Activated CD8-positive, alpha-beta T cell treated with anti-CD3 and anti-CD28 coated beads for 36 hours (primary cell): ENCODE data around the gene SELENOM. TPM values are rescaled to one million over a fixed set of nuclear protein-coding genes. Genes with fewer than 3 reads are reported as not detected.
A peak's percentile ranks its signal among the peaks of the same experiment; 100 is the strongest.

Source experiments
- ATAC-seq: fragments of 200-7000 bp; cut with Tn5 transposase; one replicate; pipeline ENCODE4 v1.10.0; 2021; ENCODE audit warnings: mild to moderate bottlenecking, moderate library complexity
- CTCF ChIA-PET: fragments of 350-600 bp; sonication (Branson Sonifier 250); formaldehyde crosslinking; loops from one replicate; lab custom pipeline; 2021; ENCODE audit warnings: antibody characterized with exemption; lab: Charles Lee
- POLR2A ChIA-PET: fragments of 350-600 bp; sonication (Branson Sonifier 250); formaldehyde crosslinking; loops from one replicate; lab custom pipeline; 2021; ENCODE audit warnings: antibody characterized with exemption; lab: Charles Lee
- DNase-seq: peaks from one replicate; pipeline ENCODE4 v3.0.0-alpha.2; 2020
- H3K27ac Mint-ChIP-seq: one replicate; pipeline ENCODE4 v1.8.0; 2021; ENCODE audit warnings: mild to moderate bottlenecking, mixed read lengths
- H3K27me3 Mint-ChIP-seq: one replicate; pipeline ENCODE4 v1.8.0; 2021; ENCODE audit warnings: mixed read lengths
- H3K36me3 Mint-ChIP-seq: one replicate; pipeline ENCODE4 v1.8.0; 2021; ENCODE audit warnings: low read depth, mixed read lengths
- H3K4me1 Mint-ChIP-seq: one replicate; pipeline ENCODE4 v1.8.0; 2021; ENCODE audit warnings: low read depth, mixed read lengths
- H3K4me3 Mint-ChIP-seq: one replicate; pipeline ENCODE4 v1.8.0; 2021; ENCODE audit warnings: mild to moderate bottlenecking, moderate library complexity, mixed read lengths
- H3K9me3 Mint-ChIP-seq: one replicate; pipeline ENCODE4 v1.8.0; 2021; ENCODE audit warnings: mixed read lengths
- intact Hi-C: fragments of 100-400 bp; cut with micrococcal nuclease; formaldehyde crosslinking; loops from one replicate; pipeline ENCODE4 v1.10.0; 2022
- total RNA-seq, 2 experiments: library from RNA; stranded (reverse); gene quantifications; one replicate each; pipeline ENCODE4 v1.2.3, GENCODE V29; 2021
- TF ChIP-seq, protein P1 (sequence below): fragments of 200-600 bp; IDR thresholded peaks from one replicate; pipeline ENCODE4 v1.8.0; 2022; ENCODE audit warnings: antibody characterized with exemption, mild to moderate bottlenecking

The SELENOM gene
- total RNA-seq, 2 experiments from 2014 or later, result 3.6 to 5.8 TPM

DNA sequence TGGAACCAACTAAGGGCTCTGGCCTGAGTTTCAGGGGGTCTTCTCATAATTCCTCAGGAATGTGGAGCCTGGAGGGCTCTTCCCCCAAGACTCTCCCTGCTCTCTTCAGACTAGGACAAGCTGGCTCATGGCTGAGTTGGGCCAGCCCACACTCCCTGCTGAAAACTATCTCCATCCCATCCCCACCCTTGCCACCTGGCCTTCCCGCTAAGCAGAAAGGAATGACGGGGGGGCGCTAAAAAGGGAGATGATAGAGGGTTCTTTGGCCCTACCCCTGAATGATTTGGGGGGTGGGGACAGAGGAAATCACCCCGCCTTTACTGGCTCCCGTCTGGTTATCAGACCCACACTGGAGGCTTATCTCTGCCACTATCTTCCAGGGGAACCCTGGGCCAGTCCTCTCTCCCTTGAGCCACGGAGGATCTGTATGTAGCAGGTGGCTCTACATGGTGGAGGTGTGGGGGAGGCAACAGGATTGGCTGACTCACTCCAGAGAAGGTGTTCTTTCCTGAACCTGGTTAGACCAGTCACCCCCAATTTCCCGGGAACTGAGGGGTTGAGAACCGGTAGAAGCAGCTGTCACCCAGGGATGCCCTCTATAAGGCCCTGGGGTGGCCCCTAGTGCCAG lies 20.6 kb downstream of the SELENOM start:
- ChIA-PET POLR2A (interaction anchor here (0.7 to 8.1 kb wide), 2 partner anchors 118 to 981 kb away, joined by 3 to 52 read pairs; partner anchors contain the start of genes MORC2 and TUG1), CTCF (interaction anchor here (1.4 to 4.7 kb wide), 3 partner anchors 63 to 134 kb away, joined by 3 to 38 read pairs (median 9); partner anchors contain the start of genes MORC2 and TUG1)
- ATAC-seq (no peak), DNase-seq (no peak)
- Mint-ChIP-seq H3K27ac (no peak overlapping the region), H3K27me3 (no peaks in the 10 kb centered on the region), H3K36me3 (peaks cover 4% of the 10 kb centered on the region), H3K4me1 (peaks cover 18% of the 10 kb centered on the region), H3K9me3 (no peaks in the 10 kb centered on the region), H3K4me3 (no peak overlapping the region)
- intact Hi-C loops, result loop anchor here (10.0 kb wide), 1 partner anchor 322 kb away; no protein-coding TSS in a partner anchor
- TF ChIP-seq, protein P1, sequence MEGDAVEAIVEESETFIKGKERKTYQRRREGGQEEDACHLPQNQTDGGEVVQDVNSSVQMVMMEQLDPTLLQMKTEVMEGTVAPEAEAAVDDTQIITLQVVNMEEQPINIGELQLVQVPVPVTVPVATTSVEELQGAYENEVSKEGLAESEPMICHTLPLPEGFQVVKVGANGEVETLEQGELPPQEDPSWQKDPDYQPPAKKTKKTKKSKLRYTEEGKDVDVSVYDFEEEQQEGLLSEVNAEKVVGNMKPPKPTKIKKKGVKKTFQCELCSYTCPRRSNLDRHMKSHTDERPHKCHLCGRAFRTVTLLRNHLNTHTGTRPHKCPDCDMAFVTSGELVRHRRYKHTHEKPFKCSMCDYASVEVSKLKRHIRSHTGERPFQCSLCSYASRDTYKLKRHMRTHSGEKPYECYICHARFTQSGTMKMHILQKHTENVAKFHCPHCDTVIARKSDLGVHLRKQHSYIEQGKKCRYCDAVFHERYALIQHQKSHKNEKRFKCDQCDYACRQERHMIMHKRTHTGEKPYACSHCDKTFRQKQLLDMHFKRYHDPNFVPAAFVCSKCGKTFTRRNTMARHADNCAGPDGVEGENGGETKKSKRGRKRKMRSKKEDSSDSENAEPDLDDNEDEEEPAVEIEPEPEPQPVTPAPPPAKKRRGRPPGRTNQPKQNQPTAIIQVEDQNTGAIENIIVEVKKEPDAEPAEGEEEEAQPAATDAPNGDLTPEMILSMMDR, result no peak

DNA sequence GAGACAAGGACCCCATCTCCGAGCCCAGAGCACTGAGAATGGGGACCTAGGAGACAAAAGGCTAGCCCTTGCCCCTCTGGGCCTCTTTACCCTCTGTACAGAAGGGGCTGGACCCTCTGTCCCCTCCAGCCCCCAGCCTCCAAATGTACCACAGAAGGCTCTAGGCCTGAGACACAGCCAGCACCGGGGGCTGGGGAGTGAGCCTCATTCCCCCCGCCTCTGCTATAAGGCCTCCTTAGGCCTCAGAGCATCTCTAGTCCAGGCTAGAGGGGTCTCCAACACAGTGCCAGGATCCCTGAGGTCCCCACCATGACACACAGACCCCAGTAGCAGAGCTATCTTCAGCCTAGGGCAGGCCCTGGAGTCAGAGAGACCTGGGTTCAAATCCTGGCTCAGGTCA lies 21.4 kb downstream of the SELENOM start:
- ChIA-PET POLR2A (interaction anchor here (1.5 to 8.1 kb wide), 3 partner anchors 24 to 162 kb away, joined by 4 to 52 read pairs (median 5); partner anchors contain the start of genes MORC2 and TUG1), CTCF (interaction anchor here (0.9 to 6.1 kb wide), 13 partner anchors 8 to 323 kb away, joined by 3 to 44 read pairs (median 9); partner anchors contain the start of genes MORC2, SELENOM and TUG1)
- peak overlapping the region; percentile 97 for H3K4me3 Mint-ChIP-seq
- no peaks in the 10 kb centered on the region for H3K9me3 Mint-ChIP-seq
- DNase-seq, result no peak
- H3K36me3 Mint-ChIP-seq, result peaks cover 4% of the 10 kb centered on the region
- no peak overlapping the region for H3K27ac Mint-ChIP-seq
- H3K4me1 Mint-ChIP-seq, result peaks cover 22% of the 10 kb centered on the region
- no peak for ATAC-seq
- intact Hi-C loops, result loop anchor here (10.0 kb wide), 1 partner anchor 321 kb away; no protein-coding TSS in a partner anchor
- TF ChIP-seq, protein P1, result no peak
- no peaks in the 10 kb centered on the region for H3K27me3 Mint-ChIP-seq

DNA sequence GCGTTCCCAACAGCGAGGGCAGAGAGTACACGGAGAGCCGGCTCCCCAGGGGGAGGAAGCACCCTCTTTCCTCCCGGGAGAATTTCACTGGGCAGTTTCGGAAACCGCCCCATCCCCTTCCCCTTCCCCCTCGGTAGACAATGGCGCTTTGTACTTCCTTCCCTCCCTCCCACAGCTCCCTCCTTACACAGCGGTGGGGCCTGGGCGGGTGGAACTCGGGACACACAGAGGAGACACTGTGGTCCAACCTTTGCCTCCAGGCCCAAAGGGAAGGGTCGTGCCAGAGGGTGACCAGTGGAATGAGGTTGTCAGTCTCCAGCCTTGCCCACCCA lies 21.9 kb downstream of the SELENOM start:
- intact Hi-C loops, result loop anchor here (10.0 kb wide), 1 partner anchor 321 kb away; no protein-coding TSS in a partner anchor
- DNase-seq (no peak), ATAC-seq (no peak)
- peak overlapping the region; percentile 93 for H3K27ac Mint-ChIP-seq
- POLR2A ChIA-PET, result interaction anchor here (0.8 to 8.1 kb wide), 24 partner anchors 8 to 797 kb away, joined by 3 to 52 read pairs (median 4); partner anchors contain the start of genes MORC2, PATZ1, PIK3IP1 and SELENOM
- no peaks in the 10 kb centered on the region for H3K27me3 Mint-ChIP-seq
- H3K9me3 Mint-ChIP-seq, result no peaks in the 10 kb centered on the region
- H3K4me3 Mint-ChIP-seq, result peak overlapping the region; percentile 97
- H3K36me3 Mint-ChIP-seq, result peaks cover 4% of the 10 kb centered on the region
- CTCF ChIA-PET, result interaction anchor here (0.6 to 6.1 kb wide), 26 partner anchors 9 to 323 kb away, joined by 3 to 44 read pairs (median 6); partner anchors contain the start of genes MORC2, SELENOM and TUG1
- H3K4me1 Mint-ChIP-seq, result peaks cover 24% of the 10 kb centered on the region
- TF ChIP-seq, protein P1, result peak; percentile 25

DNA sequence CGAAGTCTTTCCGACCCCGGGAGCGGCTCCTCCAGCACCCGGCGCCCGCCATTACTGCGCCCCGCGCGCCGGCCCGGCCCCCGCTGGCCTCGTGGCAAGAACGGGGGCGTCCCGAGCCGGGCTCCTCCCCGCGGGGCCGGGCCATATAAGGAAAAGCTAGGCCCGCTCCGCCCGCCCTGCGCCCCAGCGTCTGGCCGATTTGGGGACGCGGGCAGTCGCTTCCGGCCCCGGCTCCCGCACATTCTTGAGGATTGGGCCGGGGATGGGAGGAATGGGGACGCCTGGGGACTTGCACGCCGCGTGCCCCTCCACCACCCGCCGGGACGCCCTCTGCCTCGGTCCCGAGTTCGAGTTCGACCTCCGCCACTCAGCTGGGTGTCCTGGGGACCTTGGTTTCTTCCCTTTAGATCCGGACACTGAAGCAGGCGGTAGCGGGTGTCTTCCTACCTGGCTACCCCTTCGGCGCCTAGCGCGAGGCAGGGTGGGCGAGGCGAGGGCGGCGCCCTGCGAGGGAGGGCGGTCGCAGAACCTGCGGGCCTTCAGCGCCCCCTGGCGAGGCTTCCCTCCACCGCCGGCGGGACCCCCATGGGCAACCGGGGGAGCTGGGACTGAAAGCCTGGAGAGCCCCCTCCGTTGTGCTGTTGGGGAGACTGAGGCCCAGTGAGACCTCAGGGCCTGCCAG lies 22.4 kb downstream of the SELENOM start:
- peak; percentile 83 for ATAC-seq
- peak overlapping the region; percentile 97 for H3K4me3 Mint-ChIP-seq
- intact Hi-C loops, result loop anchor here (5.0 to 10.0 kb wide), 2 partner anchors 143 to 320 kb away; no protein-coding TSS in a partner anchor
- no peaks in the 10 kb centered on the region for H3K9me3 Mint-ChIP-seq
- TF ChIP-seq, protein P1, result peak; percentile 92
- peak; percentile 94 for DNase-seq
- peaks cover 25% of the 10 kb centered on the region for H3K4me1 Mint-ChIP-seq
- no peaks in the 10 kb centered on the region for H3K27me3 Mint-ChIP-seq
- H3K36me3 Mint-ChIP-seq, result peaks cover 4% of the 10 kb centered on the region
- ChIA-PET POLR2A (interaction anchor here (0.6 to 8.1 kb wide), 27 partner anchors 9 to 796 kb away, joined by 3 to 52 read pairs (median 4); partner anchors contain the start of genes MORC2, PATZ1, PIK3IP1 and SELENOM), CTCF (interaction anchor here (0.6 to 6.1 kb wide), 31 partner anchors 9 to 450 kb away, joined by 3 to 44 read pairs (median 4); partner anchors contain the start of genes MORC2, SELENOM and TUG1)
- H3K27ac Mint-ChIP-seq, result peak overlapping the region; percentile 93
